ENCODE data around the gene CCDC40. TPM values are rescaled to one million over a fixed set of nuclear protein-coding genes. Genes with fewer than 3 reads are reported as not detected.
"Not testable (repeated sequence)": the region's sequence is repeated elsewhere in the genome, so short reads cannot be mapped to it uniquely, and the experiment has no call there.

CCDC40 gene
- total RNA-seq, 1 donor from 2014 or later, result 29.6 TPM

DNA sequence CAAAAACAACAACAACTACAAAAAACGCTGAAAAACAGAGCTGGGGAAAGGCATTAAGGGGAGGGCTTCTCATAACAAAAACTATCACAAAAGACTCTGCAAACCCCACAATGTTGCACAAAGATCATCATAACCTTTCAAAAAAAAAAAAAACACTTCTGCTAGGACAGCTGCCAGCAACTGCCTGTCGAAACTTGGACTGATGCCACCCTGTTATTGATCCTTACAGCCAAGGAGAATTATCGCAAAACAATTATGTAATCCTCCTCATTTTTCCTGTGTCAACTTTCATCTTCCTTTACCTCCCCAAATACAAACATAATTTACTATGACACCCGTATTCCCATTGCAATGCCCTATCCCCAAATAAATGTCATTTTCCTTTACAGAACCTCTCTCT, 9.3 kb downstream of the CCDC40 start:
- Mint-ChIP-seq H3K36me3 (peaks cover 29% of the 10 kb centered on the region), H3K4me3 (no peak overlapping the region), H3K9me3 (no peaks in the 10 kb centered on the region), H3K27ac (no peak overlapping the region), H3K27me3 (no peaks in the 10 kb centered on the region), H3K4me1 (ENCODE audit: unreplicated experiment) (no peaks in the 10 kb centered on the region)
- DNase-seq (ENCODE audit: extremely low spot score, unreplicated experiment), result no peak
- TF ChIP-seq, protein P1, sequence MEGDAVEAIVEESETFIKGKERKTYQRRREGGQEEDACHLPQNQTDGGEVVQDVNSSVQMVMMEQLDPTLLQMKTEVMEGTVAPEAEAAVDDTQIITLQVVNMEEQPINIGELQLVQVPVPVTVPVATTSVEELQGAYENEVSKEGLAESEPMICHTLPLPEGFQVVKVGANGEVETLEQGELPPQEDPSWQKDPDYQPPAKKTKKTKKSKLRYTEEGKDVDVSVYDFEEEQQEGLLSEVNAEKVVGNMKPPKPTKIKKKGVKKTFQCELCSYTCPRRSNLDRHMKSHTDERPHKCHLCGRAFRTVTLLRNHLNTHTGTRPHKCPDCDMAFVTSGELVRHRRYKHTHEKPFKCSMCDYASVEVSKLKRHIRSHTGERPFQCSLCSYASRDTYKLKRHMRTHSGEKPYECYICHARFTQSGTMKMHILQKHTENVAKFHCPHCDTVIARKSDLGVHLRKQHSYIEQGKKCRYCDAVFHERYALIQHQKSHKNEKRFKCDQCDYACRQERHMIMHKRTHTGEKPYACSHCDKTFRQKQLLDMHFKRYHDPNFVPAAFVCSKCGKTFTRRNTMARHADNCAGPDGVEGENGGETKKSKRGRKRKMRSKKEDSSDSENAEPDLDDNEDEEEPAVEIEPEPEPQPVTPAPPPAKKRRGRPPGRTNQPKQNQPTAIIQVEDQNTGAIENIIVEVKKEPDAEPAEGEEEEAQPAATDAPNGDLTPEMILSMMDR (conservative IDR thresholded peaks at IDR 0.05), result no peak

DNA sequence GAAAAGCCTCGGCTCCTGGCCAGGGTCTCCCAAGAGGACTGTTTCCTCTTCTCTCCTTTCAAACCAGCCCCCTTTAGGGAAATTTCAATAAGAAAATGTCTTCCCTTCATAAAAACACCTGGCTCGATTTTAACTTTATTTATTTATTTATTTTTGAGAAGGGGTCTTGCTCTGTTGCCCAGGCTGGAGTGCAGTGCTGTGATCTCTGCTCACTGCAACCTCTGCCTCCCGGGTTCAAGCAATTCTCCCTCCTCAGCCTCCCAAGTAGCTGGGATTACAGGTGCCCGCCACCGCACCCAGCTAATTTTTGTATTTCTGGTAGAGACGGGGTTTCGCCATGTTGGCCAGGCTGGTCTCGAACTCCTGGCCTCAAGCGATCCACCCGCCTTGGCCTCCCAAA, 10.3 kb downstream of the CCDC40 start:
- peaks cover 29% of the 10 kb centered on the region for H3K36me3 Mint-ChIP-seq
- H3K4me1 Mint-ChIP-seq (ENCODE audit: unreplicated experiment); DNase-seq (ENCODE audit: extremely low spot score, unreplicated experiment); H3K27me3 Mint-ChIP-seq; H3K9me3 Mint-ChIP-seq; H3K27ac Mint-ChIP-seq; H3K4me3 Mint-ChIP-seq: not testable (repeated sequence)

DNA sequence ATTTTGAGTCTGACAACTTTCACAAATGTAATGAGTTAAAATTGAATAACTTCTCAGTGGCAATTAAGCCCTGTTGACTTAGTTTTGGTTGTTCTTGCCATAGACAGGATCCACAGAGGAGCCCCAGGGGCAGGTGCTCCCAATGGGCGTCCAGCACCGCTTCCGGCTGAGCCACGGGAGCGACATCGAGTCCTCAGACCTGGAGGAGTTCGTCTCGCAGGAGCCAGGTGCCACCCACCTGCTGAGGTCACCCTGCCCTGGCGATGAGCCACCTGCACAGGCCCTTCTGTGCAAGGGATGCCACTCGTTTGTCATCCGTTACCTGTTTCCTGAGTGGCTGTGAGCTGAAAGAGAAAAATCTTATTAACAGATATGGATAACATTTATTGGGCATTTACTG, 10.7 kb downstream of the CCDC40 start:
- no peaks in the 10 kb centered on the region for H3K4me1 Mint-ChIP-seq (ENCODE audit: unreplicated experiment)

DNA sequence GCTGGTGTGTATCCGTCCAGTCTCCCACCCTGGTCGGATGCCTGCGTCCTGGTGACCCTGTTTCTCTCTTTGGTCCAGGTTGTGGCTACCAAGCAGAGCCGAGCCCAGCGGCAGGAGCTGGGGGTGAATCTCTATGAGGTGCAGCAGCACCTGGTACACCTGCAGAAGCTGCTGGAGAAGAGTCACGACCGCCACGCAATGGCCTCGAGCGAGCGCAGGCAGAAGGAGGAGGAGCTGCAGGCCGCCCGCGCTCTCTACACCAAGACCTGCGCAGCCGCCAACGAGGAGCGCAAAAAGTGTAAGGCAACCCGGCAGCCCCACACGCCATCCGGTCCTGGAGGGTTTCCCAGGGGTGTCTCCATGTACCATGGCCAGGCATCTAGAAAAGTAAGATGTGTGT, 13.5 kb downstream of the CCDC40 start:
- no peak overlapping the region for H3K4me3 Mint-ChIP-seq

More for the DNA sequence above, 10.7 kb downstream of the CCDC40 start:
- no peaks in the 10 kb centered on the region for H3K27me3 Mint-ChIP-seq
- TF ChIP-seq, protein P1 (conservative IDR thresholded peaks at IDR 0.05), result no peak
- no peak overlapping the region for H3K4me3 Mint-ChIP-seq
- no peak for DNase-seq (ENCODE audit: extremely low spot score, unreplicated experiment)
- no peak overlapping the region for H3K27ac Mint-ChIP-seq
- H3K9me3 Mint-ChIP-seq, result no peaks in the 10 kb centered on the region
- peaks cover 28% of the 10 kb centered on the region for H3K36me3 Mint-ChIP-seq

DNA sequence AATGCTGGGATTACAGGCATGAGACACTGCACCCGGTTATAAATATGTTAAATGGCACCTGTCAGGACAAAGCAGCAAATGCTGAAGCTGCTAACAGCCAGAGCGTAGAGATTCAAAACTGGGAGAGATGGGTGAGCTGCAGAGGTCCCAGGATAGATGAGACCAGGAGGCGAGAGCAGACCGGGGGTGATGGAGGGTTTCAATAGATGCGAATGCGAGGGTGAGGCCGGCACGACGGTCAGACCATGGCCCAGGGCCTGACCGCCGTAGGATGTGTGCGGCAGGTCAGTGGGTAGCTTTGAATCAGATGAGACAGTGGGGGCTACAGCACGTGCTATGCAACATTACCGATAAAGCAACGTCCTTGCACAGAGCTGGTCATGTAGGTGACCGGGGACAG, 14.3 kb downstream of the CCDC40 start:
- DNase-seq (ENCODE audit: extremely low spot score, unreplicated experiment), result no peak
- no peaks in the 10 kb centered on the region for H3K4me1 Mint-ChIP-seq (ENCODE audit: unreplicated experiment)
- no peaks in the 10 kb centered on the region for H3K27me3 Mint-ChIP-seq
- peaks cover 12% of the 10 kb centered on the region for H3K36me3 Mint-ChIP-seq
- H3K27ac Mint-ChIP-seq, result no peak overlapping the region
- no peaks in the 10 kb centered on the region for H3K9me3 Mint-ChIP-seq
- H3K4me3 Mint-ChIP-seq, result no peak overlapping the region
- TF ChIP-seq, protein P1 (conservative IDR thresholded peaks at IDR 0.05), result no peak

More for the DNA sequence above, 13.5 kb downstream of the CCDC40 start:
- TF ChIP-seq, protein P1 (conservative IDR thresholded peaks at IDR 0.05), result no peak
- Mint-ChIP-seq H3K27ac (no peak overlapping the region), H3K4me1 (ENCODE audit: unreplicated experiment) (no peaks in the 10 kb centered on the region), H3K36me3 (peaks cover 12% of the 10 kb centered on the region), H3K9me3 (no peaks in the 10 kb centered on the region), H3K27me3 (no peaks in the 10 kb centered on the region)
- no peak for DNase-seq (ENCODE audit: extremely low spot score, unreplicated experiment)

DNA sequence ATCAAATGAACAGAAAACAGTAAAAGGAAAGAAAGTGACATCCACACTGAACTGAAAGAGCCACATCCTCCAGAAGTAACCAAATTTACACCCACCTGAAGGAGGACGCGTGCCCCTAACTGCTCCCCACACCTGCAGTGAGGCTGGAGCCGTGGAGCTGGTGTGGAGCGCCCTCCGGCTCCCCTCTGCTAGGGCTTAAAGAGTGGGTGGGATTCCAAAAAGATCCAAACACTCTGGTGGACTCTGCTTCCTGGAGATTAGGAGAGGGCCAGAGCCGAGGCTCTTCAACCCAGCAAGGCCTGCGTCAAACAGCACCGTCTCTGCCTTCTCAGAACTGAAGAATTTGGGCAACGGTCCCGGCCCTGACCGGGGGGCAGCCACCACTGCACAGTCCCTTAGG, 15.2 kb downstream of the CCDC40 start:
- Mint-ChIP-seq H3K4me3 (no peak overlapping the region), H3K36me3 (peaks cover 12% of the 10 kb centered on the region), H3K27ac (no peak overlapping the region), H3K27me3 (no peaks in the 10 kb centered on the region), H3K9me3 (no peaks in the 10 kb centered on the region), H3K4me1 (ENCODE audit: unreplicated experiment) (no peaks in the 10 kb centered on the region)
- TF ChIP-seq, protein P1 (conservative IDR thresholded peaks at IDR 0.05), result no peak
- DNase-seq (ENCODE audit: extremely low spot score, unreplicated experiment), result no peak

All from type B pancreatic cell (in vitro differentiated cells).